Left lobe of liver (tissue), 2 donors: ENCODE results near the gene NOP9. TPM values are rescaled to one million over a fixed set of nuclear protein-coding genes. Genes with fewer than 3 reads are reported as not detected.
"Not testable (repeated sequence)": the region's sequence is repeated elsewhere in the genome, so short reads cannot be mapped to it uniquely, and the experiment has no call there.

Experiments
- ATAC-seq: fragments of 200-7000 bp; cut with Tn5 transposase; one replicate; pipeline ENCODE4 v1.9.1; 2020; ENCODE audit warnings: mild to moderate bottlenecking, moderate library complexity
- DNase-seq: peaks from one replicate; pipeline ENCODE4 v3.0.0-alpha.2; 2020; ENCODE audit warnings: low spot score
- total RNA-seq: library from RNA; stranded (reverse); gene quantifications from one replicate; pipeline ENCODE4 v1.2.1, GENCODE V29; 2021
- donor health status: DM: no; HTN: no; CAD: no; lungs with moderate emphysema.
- donor health status: DM: no; HTN: yes; CAD: no.

NOP9 gene
- total RNA-seq, 1 donor from 2014 or later: 17.2 TPM

GRCh38 chr14:24343795-24344660, 44.4 kb downstream of the NOP9 start:
- peak; percentile 64 for DNase-seq
- peak; percentile 94 for ATAC-seq

- DNase-seq (no peak), ATAC-seq (no peak)
Observed at GRCh38 chr14:24347134-24347533, 47.5 kb downstream of the NOP9 start.

GRCh38 chr14:24348186-24348585, 48.5 kb downstream of the NOP9 start:
- ATAC-seq: no peak
- no peak for DNase-seq

- no peak for DNase-seq
- ATAC-seq: no peak
Observed at GRCh38 chr14:24349742-24350141, 50.1 kb downstream of the NOP9 start.

GRCh38 chr14:24351517-24351916, 51.9 kb downstream of the NOP9 start:
- DNase-seq: no peak
- ATAC-seq: peak; percentile 47

GRCh38 chr14:24353559-24354481, 54.2 kb downstream of the NOP9 start:
- ATAC-seq (peak; percentile 71), DNase-seq (no peak)

GRCh38 chr14:24354482-24354825, 54.8 kb downstream of the NOP9 start:
- not testable (repeated sequence) for DNase-seq, ATAC-seq

GRCh38 chr14:24355009-24355408, 55.4 kb downstream of the NOP9 start:
- no peak for DNase-seq
- peak; percentile 32 for ATAC-seq

GRCh38 chr14:24356208-24356607, 56.6 kb downstream of the NOP9 start:
- ATAC-seq (no peak), DNase-seq (no peak)

Other genes with a start within 250 kb of the NOP9 start
- gene CARMIL3, start 247.8 kb upstream of the NOP9 start, total RNA-seq: 2.0 TPM
- gene CPNE6, start 228.3 kb upstream of the NOP9 start, total RNA-seq: 0.40 TPM
- gene PCK2, start 205.5 kb upstream of the NOP9 start, total RNA-seq: 590 TPM
- 212 TPM for gene DCAF11, start 185.1 kb upstream of the NOP9 start, total RNA-seq
- gene NRL, start 184.9 kb upstream of the NOP9 start, total RNA-seq: 3.5 TPM
- 34.9 TPM for gene FITM1, start 169.2 kb upstream of the NOP9 start, total RNA-seq
- gene PSME1, start 163.7 kb upstream of the NOP9 start, total RNA-seq: 98.1 TPM
- gene EMC9, start 158.3 kb upstream of the NOP9 start, total RNA-seq: 24.2 TPM
- gene PSME2, start 153.2 kb upstream of the NOP9 start, total RNA-seq: 124 TPM
- gene RNF31, start 152.4 kb upstream of the NOP9 start, total RNA-seq: 28.6 TPM
- 25.1 TPM for gene IRF9, start 138.6 kb upstream of the NOP9 start, total RNA-seq
- 2.6 TPM for gene REC8, start 127.8 kb upstream of the NOP9 start, total RNA-seq
- 20.2 TPM for gene IPO4, start 111.0 kb upstream of the NOP9 start, total RNA-seq
- gene TM9SF1, start 104.4 kb upstream of the NOP9 start, total RNA-seq: 47.1 TPM
- 0.35 TPM for gene TSSK4, start 94.2 kb upstream of the NOP9 start, total RNA-seq
- gene CHMP4A, start 86.4 kb upstream of the NOP9 start, total RNA-seq: 14.4 TPM
- gene MDP1, start 83.8 kb upstream of the NOP9 start, total RNA-seq: 5.0 TPM
- 66.7 TPM for gene NEDD8, start 67.5 kb upstream of the NOP9 start, total RNA-seq
- 30.3 TPM for gene GMPR2, start 66.9 kb upstream of the NOP9 start, total RNA-seq
- gene TINF2, start 57.2 kb upstream of the NOP9 start, total RNA-seq: 24.2 TPM
- 1.8 TPM for gene TGM1, start 36.7 kb upstream of the NOP9 start, total RNA-seq
- 15.8 TPM for gene RABGGTA, start 28.3 kb upstream of the NOP9 start, total RNA-seq
- 91.0 TPM for gene DHRS1, start 70 bp upstream of the NOP9 start, total RNA-seq
- gene CIDEB, start 8.1 kb downstream of the NOP9 start, total RNA-seq: 216 TPM
- gene LTB4R2, start 10.3 kb downstream of the NOP9 start, total RNA-seq: 6.9 TPM
- gene LTB4R, start 11.7 kb downstream of the NOP9 start, total RNA-seq: 7.2 TPM
- 5.5 TPM for gene ADCY4, start 35.2 kb downstream of the NOP9 start, total RNA-seq
- gene RIPK3, start 40.1 kb downstream of the NOP9 start, total RNA-seq: 0.68 TPM
- 1.4 TPM for gene NFATC4, start 68.3 kb downstream of the NOP9 start, total RNA-seq
- 2.3 TPM for gene NYNRIN, start 99.2 kb downstream of the NOP9 start, total RNA-seq
- gene CBLN3, start 129.8 kb downstream of the NOP9 start, total RNA-seq: 1.4 TPM
- gene KHNYN, start 130.1 kb downstream of the NOP9 start, total RNA-seq: 29.3 TPM
- 32.4 TPM for gene SDR39U1, start 142.9 kb downstream of the NOP9 start, total RNA-seq
- not detected for gene CMA1, start 208.4 kb downstream of the NOP9 start, total RNA-seq